ENCODE results near the gene NKX6-1.

NKX6-1 gene

DNA sequence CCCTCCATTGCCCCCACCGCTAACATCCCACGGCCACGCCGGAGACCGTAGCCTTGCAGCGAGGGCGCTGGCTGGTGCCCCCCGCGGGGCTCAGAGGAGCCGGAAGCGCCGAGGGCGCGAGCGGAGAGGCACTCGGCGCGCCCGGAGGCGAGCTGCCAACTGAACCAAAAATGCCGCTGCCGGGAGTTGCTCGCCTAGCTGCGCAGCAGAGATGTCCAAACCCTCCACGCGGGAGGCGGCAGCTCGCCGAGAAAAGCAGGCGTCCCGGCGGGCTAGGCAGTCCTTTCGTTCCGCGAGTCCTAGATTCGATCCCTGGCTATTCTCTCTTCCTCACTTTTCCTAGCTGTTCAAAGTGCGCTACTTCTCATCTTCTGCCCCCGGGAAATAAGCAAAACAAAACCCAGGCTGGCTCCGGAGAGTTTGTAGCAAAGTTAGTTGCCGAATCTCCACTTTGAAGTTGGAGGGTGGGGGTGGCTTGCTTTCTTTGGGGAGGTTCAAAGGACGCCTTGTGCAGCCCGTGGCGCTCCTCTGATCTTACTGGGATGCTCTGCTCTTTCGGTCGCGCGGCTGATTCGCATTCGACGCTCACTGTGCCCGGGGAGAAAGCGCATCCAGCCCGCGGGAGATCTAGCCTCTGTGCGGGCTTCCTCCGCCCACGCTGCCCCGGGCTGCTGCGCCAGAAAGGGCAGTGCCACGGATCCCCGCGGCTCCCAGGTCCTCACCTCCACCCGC lies 723 bp downstream of the NKX6-1 start:
- peak; percentile 66 for DNase-seq

- peak; percentile 58 for DNase-seq
Observed at GRCh38 chr4:84497504-84498202, 1.4 kb downstream of the NKX6-1 start.

DNA sequence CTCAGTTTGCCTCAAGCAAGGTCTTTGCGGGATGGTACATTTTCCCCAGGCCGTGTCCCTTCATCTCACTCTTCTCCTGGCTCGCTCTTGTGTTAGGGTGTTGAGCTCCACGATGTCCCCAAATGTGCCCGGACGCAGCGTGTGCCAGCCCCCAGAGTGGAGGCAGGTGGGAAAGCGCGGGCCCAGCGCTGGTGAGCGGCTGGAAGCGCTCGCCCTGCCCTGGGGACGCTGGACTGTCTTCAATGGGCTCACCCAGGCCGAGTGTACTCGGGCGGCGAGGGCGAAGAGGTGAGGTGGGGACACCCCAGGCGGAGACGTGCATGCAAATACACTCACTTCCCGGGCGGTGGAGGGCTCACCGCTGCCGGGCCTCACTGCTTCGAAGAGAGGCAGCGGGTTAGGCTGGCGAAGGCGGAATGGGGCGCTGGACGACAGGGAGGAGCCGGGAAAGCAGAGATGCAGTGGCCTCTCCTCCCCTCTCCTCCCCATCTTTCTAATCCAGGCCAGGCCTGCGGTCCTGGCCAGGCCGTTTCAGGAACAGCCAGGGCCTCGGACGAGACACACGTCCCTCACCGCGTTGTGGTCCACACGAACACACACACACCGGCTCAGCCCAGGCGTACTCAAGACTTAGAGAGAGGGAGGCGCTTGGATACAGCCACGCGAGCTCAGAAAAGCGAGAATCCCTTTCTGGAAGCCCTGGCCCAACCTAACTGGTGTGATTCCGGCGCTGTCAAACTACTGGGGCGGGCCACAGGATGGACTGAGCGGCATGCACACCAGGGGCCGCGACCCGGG lies 2.2 kb downstream of the NKX6-1 start:
- peak; percentile 51 for DNase-seq

- no peak for DNase-seq
Observed at GRCh38 chr4:84496331-84496705, 2.8 kb downstream of the NKX6-1 start.

GRCh38 chr4:84495794-84496261 lies 3.3 kb downstream of the NKX6-1 start:
- peak; percentile 52 for DNase-seq

- DNase-seq: no peak
Observed at GRCh38 chr4:84495118-84495793, 3.8 kb downstream of the NKX6-1 start.

GRCh38 chr4:84494531-84494930 lies 4.6 kb downstream of the NKX6-1 start:
- no peak for DNase-seq

DNA sequence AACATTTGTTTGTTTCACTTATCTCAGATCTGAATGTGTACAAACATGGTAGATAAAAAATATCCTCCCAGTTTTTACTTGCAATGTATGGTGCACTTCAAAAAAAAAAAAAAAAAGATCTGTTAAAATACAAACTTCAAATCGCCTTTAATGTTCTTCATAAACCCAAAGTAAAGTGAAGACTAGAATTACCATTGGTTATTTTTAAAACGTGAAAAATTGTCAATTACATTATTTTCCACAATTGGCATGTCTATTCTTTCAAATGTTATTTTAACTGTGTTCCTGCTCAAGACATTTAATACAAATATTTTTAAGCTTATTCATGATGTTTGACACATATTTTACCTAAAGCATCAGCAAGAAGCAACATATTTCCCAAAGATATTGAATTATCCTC lies 5.0 kb downstream of the NKX6-1 start:
- DNase-seq: no peak

DNA sequence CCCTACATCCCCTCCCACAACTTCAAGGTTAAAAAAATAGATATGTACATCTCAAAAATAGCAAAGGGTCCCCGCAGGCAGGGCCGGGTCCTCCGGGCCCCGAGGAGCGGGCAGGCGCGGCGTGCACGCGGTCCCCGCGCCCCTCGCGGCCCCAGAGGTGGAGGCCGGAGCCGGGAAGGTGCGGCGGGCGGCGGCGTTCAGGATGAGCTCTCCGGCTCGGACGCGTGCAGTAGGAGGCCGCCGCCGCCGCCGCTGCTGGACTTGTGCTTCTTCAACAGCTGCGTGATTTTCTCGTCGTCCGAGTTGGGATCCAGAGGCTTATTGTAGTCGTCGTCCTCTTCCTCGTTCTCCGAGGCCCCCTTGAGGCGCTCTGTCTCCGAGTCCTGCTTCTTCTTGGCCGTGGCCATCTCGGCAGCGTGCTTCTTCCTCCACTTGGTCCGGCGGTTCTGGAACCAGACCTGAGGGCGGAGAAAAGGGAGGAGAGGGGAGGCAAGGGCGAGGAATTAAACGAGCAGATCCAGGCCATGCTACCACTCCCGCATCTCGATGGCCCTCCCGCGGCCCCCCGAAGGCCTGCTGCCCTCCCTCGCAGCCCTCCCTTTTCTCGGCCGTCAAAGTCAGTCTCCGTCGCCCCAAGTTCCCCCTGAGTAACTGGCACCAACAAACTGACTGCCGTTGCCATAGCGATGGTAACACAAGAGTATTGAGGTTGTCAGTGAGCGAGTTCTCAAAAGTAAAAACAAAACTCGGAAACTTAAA lies 5.8 kb downstream of the NKX6-1 start:
- peak; percentile 72 for DNase-seq

DNA sequence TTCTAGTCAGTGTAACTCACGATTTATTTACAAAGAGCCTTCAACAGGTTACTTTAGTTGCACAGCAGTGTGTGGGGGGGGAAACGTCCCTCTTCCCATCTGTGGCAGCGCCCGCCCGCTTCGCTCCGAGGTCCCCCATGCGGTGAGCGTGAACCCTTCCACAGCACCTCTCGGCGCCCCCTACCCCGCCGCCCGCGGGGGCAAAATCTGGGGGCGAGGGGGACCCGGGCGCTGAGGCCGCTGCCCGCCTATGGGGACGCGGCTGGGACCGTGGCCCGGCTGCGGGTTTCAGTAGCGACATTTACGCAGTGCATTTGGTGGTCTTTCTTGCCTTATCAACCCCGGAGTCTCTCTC lies 6.4 kb downstream of the NKX6-1 start:
- no peak for DNase-seq

GRCh38 chr4:84492290-84492689 lies 6.8 kb downstream of the NKX6-1 start:
- DNase-seq: no peak

GRCh38 chr4:84491481-84491880 lies 7.6 kb downstream of the NKX6-1 start:
- no peak for DNase-seq

DNA sequence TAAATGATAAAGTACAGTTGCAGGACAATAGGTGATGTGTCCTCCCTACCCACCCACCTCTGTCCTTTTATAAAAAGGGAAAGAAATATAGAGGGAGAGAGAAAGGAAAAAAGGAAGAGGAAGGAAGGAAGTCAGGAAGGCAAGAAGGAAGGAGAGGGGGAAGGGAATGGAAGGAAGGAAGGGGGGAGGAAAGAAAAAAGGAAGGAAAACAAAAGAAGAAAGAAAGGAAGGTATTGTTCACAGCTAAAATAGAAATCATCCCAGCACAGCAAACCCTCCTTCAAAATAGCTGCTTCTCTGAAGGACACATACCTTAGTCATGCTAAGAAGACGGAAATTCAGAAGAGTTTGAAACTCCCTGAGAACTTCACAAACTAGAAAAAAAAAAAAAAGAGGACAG lies 8.4 kb downstream of the NKX6-1 start:
- DNase-seq: no peak

GRCh38 chr4:84484236-84484635 lies 14.9 kb downstream of the NKX6-1 start:
- DNase-seq: no peak

DNA sequence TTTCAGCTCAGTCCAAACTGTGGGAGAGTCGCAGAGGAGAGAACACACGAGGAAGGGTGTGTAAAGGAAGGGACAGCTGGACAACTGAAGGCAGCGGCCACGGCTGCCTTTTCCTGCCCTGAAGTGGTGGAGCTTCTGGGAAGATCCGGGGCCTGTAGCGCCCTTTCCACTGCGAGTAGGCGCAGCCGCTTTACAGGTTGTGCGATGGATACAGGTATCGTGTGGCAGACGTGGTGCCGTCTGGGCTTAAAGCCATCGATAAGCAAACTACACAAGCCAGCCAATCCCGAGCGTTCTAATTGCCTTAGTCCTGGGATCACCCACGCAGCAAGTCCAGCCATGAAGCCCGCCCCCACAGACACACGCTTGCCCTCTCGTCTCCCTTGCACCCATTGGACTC lies 15.4 kb downstream of the NKX6-1 start:
- DNase-seq: no peak

- DNase-seq: no peak
Observed at GRCh38 chr4:84482564-84483563, 16.2 kb downstream of the NKX6-1 start.

DNA sequence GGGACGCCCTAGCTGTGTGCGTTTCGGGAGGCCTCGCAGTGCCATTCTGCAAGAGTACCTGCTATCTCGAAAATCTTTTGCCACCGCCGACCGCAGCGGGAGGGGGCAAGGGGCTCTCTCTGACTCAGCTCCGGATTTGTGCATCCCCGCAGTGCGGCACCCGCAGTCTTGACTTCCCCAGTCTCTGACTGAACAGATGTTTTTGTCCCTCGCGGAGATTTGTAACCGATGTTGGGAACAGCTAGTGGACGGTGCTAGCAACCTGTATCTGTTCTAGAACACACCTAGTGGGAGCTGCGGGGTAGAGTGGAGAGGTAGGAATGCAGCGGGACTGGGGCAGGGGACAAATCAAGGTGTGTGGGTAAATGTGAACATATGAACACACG lies 17.2 kb downstream of the NKX6-1 start:
- no peak for DNase-seq

DNA sequence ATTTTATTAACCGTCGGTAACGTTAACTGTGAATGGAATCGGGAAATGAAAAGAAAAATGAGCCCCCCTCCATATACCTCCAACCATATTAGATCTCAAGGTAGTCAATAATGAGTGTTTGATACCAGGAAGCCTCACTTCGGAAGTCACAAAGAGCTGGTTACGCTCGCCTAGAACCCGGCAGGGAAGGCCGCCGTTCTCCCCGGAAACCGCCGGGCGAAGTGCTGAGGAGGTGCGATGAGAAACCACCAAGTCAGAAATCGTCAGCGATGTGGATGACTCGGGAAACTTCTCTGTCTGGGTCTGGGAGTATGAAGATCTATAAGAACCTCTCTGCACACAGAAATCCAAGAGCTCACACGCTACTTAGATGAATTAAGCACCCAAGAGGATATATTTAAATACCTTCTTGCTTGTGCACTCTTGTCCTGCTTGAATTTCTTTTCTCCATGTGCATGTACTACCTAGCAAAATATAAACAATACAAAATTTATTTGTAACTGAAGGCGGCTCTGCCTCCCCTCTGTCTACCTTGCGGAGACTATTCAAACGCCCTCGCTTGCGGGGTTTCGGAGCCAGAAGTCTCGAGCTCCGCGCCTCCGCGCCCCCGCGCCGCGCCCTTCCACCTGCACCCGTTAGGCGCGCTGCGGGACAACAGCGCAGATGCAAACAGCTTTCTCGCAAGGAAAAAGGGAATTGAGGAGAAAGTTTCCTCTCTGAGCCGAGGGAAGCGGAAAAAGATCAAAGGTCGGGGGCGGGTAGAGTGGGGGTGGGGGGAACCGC lies 17.8 kb downstream of the NKX6-1 start:
- no peak for DNase-seq

- no peak for DNase-seq
Observed at GRCh38 chr4:84480082-84480481, 19.0 kb downstream of the NKX6-1 start.

- no peak for DNase-seq
Observed at GRCh38 chr4:84479663-84480062, 19.4 kb downstream of the NKX6-1 start.
